K562 (cell line): ENCODE measurements around the gene KIAA0319L. TPM values are rescaled to one million over a fixed set of nuclear protein-coding genes. Genes with fewer than 3 reads are reported as not detected.

Experiments
- ATAC-seq: fragments of 200-7000 bp; cut with Tn5 transposase; 3 replicates; pipeline ENCODE4 v1.9.1; 2020; ENCODE audit warnings: moderate library complexity
- BruUV-seq: library from RNA; stranded (reverse); fragments of 400-500 nt; replicated peaks from 2 replicates; lab custom pipeline; 2021; lab: Mats Ljungman, UMichigan
- CTCF ChIA-PET: fragments of 300-600 bp; formaldehyde crosslinking; extraction: SDS; loops from one replicate; lab custom pipeline; 2021; ENCODE audit warnings: low intra/inter-chr PET ratio; lab: Yijun Ruan, JAX
- POLR2A ChIA-PET: fragments of 300-600, 350-650 bp; sonication (Branson Sonifier 250); formaldehyde crosslinking; extraction: SDS; loops from one replicate; lab custom pipeline; 2021; ENCODE audit warnings: antibody characterized with exemption, inconsistent platforms; lab: Yijun Ruan, JAX
- DNase-seq, 4 experiments: peaks; one replicate each; pipeline versions ENCODE4 v3.0.0 to v3.0.0-alpha.2; 2011 to 2018; ENCODE audit warnings: low spot score in 3 of 4, mixed read lengths in 3 of 4; ENCODE audit errors: extremely low read depth in 1 of 4
- FAIRE-seq: peaks from 2 replicates; lab custom pipeline; 2011; peaks lifted over from hg19 to GRCh38; lab: Jason Lieb, UNC
- H2AFZ ChIP-seq: 2 replicates; pipeline ENCODE4 v1.6.0; 2011; ENCODE audit warnings: low read depth, low read length, control low read depth, inconsistent platforms
- H3K27ac ChIP-seq: fragments of 200-600 bp; 3 replicates; pipeline ENCODE4 v1.8.0; 2011; ENCODE audit warnings: low read depth, mild to moderate bottlenecking, control low read depth, inconsistent platforms, low read length, moderate library complexity, mixed read lengths; ENCODE audit errors: extremely low read depth
- H3K27me3 ChIP-seq, 2 experiments: fragments of 300-600 bp in 1 of 2; 2 replicates in 1 of 2; 3 replicates in 1 of 2; pipeline versions ENCODE4 v1.6.0 to v1.8.0; 2011; ENCODE audit warnings: inconsistent platforms in 2 of 2, low read length in 2 of 2, mild to moderate bottlenecking in 1 of 2, mixed read lengths in 1 of 2, moderate library complexity in 1 of 2; ENCODE audit not compliant: control insufficient read depth in 2 of 2, insufficient read depth in 2 of 2
- H3K36me3 ChIP-seq: fragments of 300-600 bp; 3 replicates; pipeline ENCODE4 v1.8.0; 2011; ENCODE audit warnings: mild to moderate bottlenecking, low read length, inconsistent platforms; ENCODE audit not compliant: control insufficient read depth, insufficient read depth
- H3K4me1 ChIP-seq, 2 experiments: fragments of 200-600 bp in 1 of 2; replicated peaks in 1 of 2; 2 replicates in 1 of 2; 3 replicates in 1 of 2; pipeline versions ENCODE4 v1.5.1 to v1.8.0; 2011; ENCODE audit warnings: inconsistent platforms in 2 of 2, low read length in 2 of 2, mild to moderate bottlenecking in 1 of 2, mixed read lengths in 1 of 2, moderate library complexity in 1 of 2; ENCODE audit not compliant: control insufficient read depth in 2 of 2, insufficient read depth in 2 of 2
- H3K4me2 ChIP-seq: 2 replicates; pipeline ENCODE4 v1.6.1; 2011; ENCODE audit warnings: low read length, control low read depth, inconsistent platforms, mixed read lengths; ENCODE audit not compliant: insufficient read depth
- H3K4me3 ChIP-seq: fragments of 200-600 bp; sonication (generic), shearing (Covaris generic); 2 replicates; pipeline ENCODE4 v1.5.1; 2016; ENCODE audit warnings: control low read depth, inconsistent platforms
- H3K79me2 ChIP-seq: fragments of 200-600 bp; 3 replicates; pipeline ENCODE4 v1.8.0; 2011; ENCODE audit warnings: low read length, inconsistent platforms; ENCODE audit not compliant: control insufficient read depth, insufficient read depth
- H3K9ac ChIP-seq, 2 experiments: 2 replicates each; pipeline versions ENCODE4 v1.6.0 to v1.6.1; 2011; ENCODE audit warnings: low read depth in 2 of 2, low read length in 2 of 2, control low read depth in 1 of 2, inconsistent platforms in 1 of 2, mild to moderate bottlenecking in 1 of 2, mixed read lengths in 1 of 2; ENCODE audit not compliant: insufficient read depth in 1 of 2
- H3K9me1 ChIP-seq: one replicate; pipeline ENCODE4 v1.6.0; 2011; ENCODE audit warnings: inconsistent platforms, mild to moderate bottlenecking, low read length, moderate library complexity; ENCODE audit not compliant: control insufficient read depth, insufficient read depth
- H3K9me3 ChIP-seq: replicated peaks from 2 replicates; pipeline ENCODE4 v1.5.1; 2011; ENCODE audit warnings: low read depth, low read length, inconsistent platforms; ENCODE audit not compliant: control insufficient read depth, insufficient read depth
- H4K20me1 ChIP-seq: replicated peaks from 2 replicates; pipeline ENCODE4 v1.6.1; 2011; ENCODE audit warnings: low read length, inconsistent platforms, mixed read lengths; ENCODE audit not compliant: control insufficient read depth, insufficient read depth
- CREB1 ChIP-seq, 2 experiments: sonication (generic) in 1 of 2; formaldehyde crosslinking in 1 of 2; IDR thresholded peaks; 2 replicates each; pipeline versions ENCODE4 v1.6.1 to v1.8.0; 2012 to 2022; ENCODE audit warnings: inconsistent platforms in 1 of 2, mild to moderate bottlenecking in 1 of 2, missing genetic modification reagents in 1 of 2, moderate library complexity in 1 of 2
- FIP1L1 ChIP-seq: fragments of 200-400 bp; formaldehyde crosslinking; IDR thresholded peaks from 2 replicates; pipeline ENCODE4 v1.6.1; 2018; ENCODE audit warnings: mild to moderate bottlenecking, low read depth, low read length; ENCODE audit not compliant: poor library complexity, severe bottlenecking
- KAT2B ChIP-seq: IDR thresholded peaks from one replicate; pipeline ENCODE4 v1.6.1; 2012; ENCODE audit warnings: low read depth, mild to moderate bottlenecking, control low read depth, inconsistent platforms, low read length, moderate library complexity
- KLF1 ChIP-seq: fragments of 450-650 bp; IDR thresholded peaks from 2 replicates; pipeline ENCODE4 v1.6.1; 2016; ENCODE audit warnings: missing genetic modification characterization, missing compliant biosample characterization
- SMARCA5 ChIP-seq: fragments of 450-650 bp; IDR thresholded peaks from 2 replicates; pipeline ENCODE4 v1.6.1; 2016
- SRSF3 ChIP-seq: fragments of 200-400 bp; formaldehyde crosslinking; IDR thresholded peaks from 2 replicates; pipeline ENCODE4 v1.6.1; 2016; ENCODE audit warnings: mild to moderate bottlenecking, low read length, moderate library complexity; ENCODE audit not compliant: insufficient read depth
- TAL1 ChIP-seq: fragments of 450-650 bp; IDR thresholded peaks from 2 replicates; pipeline ENCODE4 v1.6.1; 2016; ENCODE audit warnings: mild to moderate bottlenecking
- ZNF133 ChIP-seq: fragments of 250-450 bp; sonication (Bioruptor Pico); IDR thresholded peaks from 2 replicates; pipeline ENCODE4 v1.4.0; 2020; ENCODE audit warnings: mild to moderate bottlenecking
- ZNF766 ChIP-seq: fragments of 200-800 bp; sonication (Bioruptor generic); conservative IDR thresholded peaks from 2 replicates; pipeline ENCODE4 v1.6.1; 2016; ENCODE audit warnings: missing genetic modification characterization, missing compliant biosample characterization
- WGBS: fragments of 100-300 bp; shearing (Covaris generic); methylation state at CpG from one replicate; pipeline ENCODE4 v1.1.6; 2016; ENCODE audit warnings: low coverage, mixed read lengths; ENCODE audit not compliant: insufficient coverage; ENCODE audit errors: missing lambda C conversion rate; 5-methylcytosine and 5-hydroxymethylcytosine counted together
- in situ Hi-C: fragments of 300-500 bp; cut with MboI; formaldehyde crosslinking; loops from 4 replicates; pipeline ENCODE4 v1.15.0; 2018; ENCODE audit warnings: inconsistent platforms, mixed read lengths
- intact Hi-C: fragments of 100-400 bp; cut with micrococcal nuclease; formaldehyde crosslinking; loops from 2 replicates; pipeline ENCODE4 v1.14.2; 2022
- polyA plus RNA-seq, 8 experiments: library from polyadenylated mRNA; depleted of rRNA in 4 of 8; stranded (reverse) in 5 of 8; unstranded in 3 of 8; fragments of >200 nt; fragmentation: Nextera tagmentation in 2 of 8; fragmentation: Illumina TruSeq in 1 of 8; extraction: Ambion mirVana in 2 of 8; extraction: Trizol in 1 of 8; gene quantifications; 2 replicates each; pipeline versions ENCODE4 v1.2.1 to v1.2.3, GENCODE V29; 2011 to 2014; ENCODE audit warnings: inconsistent platforms in 1 of 8, missing spikeins in 1 of 8
- total RNA-seq, 7 experiments: library from RNA; depleted of rRNA in 6 of 7; stranded (reverse); fragments of >200 nt in 6 of 7; fragmentation: Illumina TruSeq in 2 of 7; extraction: Trizol in 2 of 7; gene quantifications; 2 replicates each; pipeline versions ENCODE4 v1.2.1 to v1.2.3, GENCODE V29; 2011 to 2021; ENCODE audit warnings: low replicate concordance in 1 of 7

KIAA0319L gene
- total and polyA plus RNA-seq, 9 of the 15 experiments (the other 6 are each of a cell fraction or from before 2014, with no cell fraction given): 2.4 to 51.7 (median 27.4) TPM

- TF ChIP-seq TAL1 (no peak), CREB1 (IDR thresholded peaks at IDR 0.05) (no peak), CREB1 (CRISPR knock-in tag; IDR thresholded peaks at IDR 0.05) (no peak), SMARCA5 (no peak), KAT2B (no peak), ZNF766 (CRISPR knock-in tag) (no peak), FIP1L1 (no peak), KLF1 (no peak), SRSF3 (no peak), ZNF133 (CRISPR knock-in tag) (no peak)
- Histone ChIP-seq H4K20me1 (peaks cover 6% of the 10 kb centered on the region; the same call in 1 of the 2 replicates), H3K36me3 (peaks cover 95% of the 10 kb centered on the region), H3K9me3 (no peaks in the 10 kb centered on the region), H3K27ac (no peak overlapping the region), H3K4me1 (no peaks in the 10 kb centered on the region), H3K79me2 (peaks cover 36% of the 10 kb centered on the region), H3K4me3 (no peak overlapping the region), H3K9ac (peak overlapping the region in 1 of 2 experiments; percentile 3; a peak in 1 of 4 replicates), H3K9me1 (no peaks in the 10 kb centered on the region), H3K27me3 (no peaks in the 10 kb centered on the region), H2AFZ (no peak overlapping the region), H3K4me2 (no peak overlapping the region)
- FAIRE-seq (no peak), DNase-seq (no peak), ATAC-seq (no peak)
- POLR2A ChIA-PET: interaction anchor here (0.6 to 1.7 kb wide), 8 partner anchors 9 to 26 kb away, joined by 4 to 6 read pairs (median 4); no protein-coding TSS in a partner anchor
- intact Hi-C loops: no loop called here
- CTCF ChIA-PET: no interaction called here
- WGBS: 87% methylated on average over 6 of the region's 6 CpGs
- in situ Hi-C loops: no loop called here
- no TSS peak for BruUV-seq
Observed at GRCh38 chr1:35605071-35605866, 48.1 kb upstream of the KIAA0319L start.
